ENCODE data around the gene SKAP1. TPM values are rescaled to one million over a fixed set of nuclear protein-coding genes. Genes with fewer than 3 reads are reported as not detected.

SKAP1 gene
- total RNA-seq, 3 donors from 2014 or later, result 2.2 to 3.2 (median 2.4) TPM

- no peak overlapping the region for H3K4me3 ChIP-seq
- intact Hi-C loops (cut with DNase I, micrococcal nuclease), result no loop called here
- ATAC-seq (no peak), DNase-seq (no peak)
- no peaks in the 10 kb centered on the region for H3K9me3 ChIP-seq
- no peaks in the 10 kb centered on the region for H3K4me1 ChIP-seq (ENCODE audit: low read depth)
- H3K36me3 ChIP-seq (ENCODE audit: low read depth), result no peaks in the 10 kb centered on the region
- TF ChIP-seq CTCF (IDR thresholded peaks at IDR 0.05), result no peak
These were observed 146.6 kb downstream of the SKAP1 start for GRCh38 chr17:48283411-48283810.

GRCh38 chr17:48282303-48282702 is 147.7 kb downstream of the SKAP1 start:
- intact Hi-C loops (cut with DNase I, micrococcal nuclease), result no loop called here
- H3K4me1 ChIP-seq (ENCODE audit: low read depth), result no peaks in the 10 kb centered on the region
- H3K9me3 ChIP-seq, result no peaks in the 10 kb centered on the region
- TF ChIP-seq CTCF (IDR thresholded peaks at IDR 0.05), result no peak
- no peak overlapping the region for H3K4me3 ChIP-seq
- no peak for ATAC-seq
- no peaks in the 10 kb centered on the region for H3K36me3 ChIP-seq (ENCODE audit: low read depth)
- DNase-seq, result no peak

- intact Hi-C loops (cut with DNase I, micrococcal nuclease), result no loop called here
- no peaks in the 10 kb centered on the region for H3K36me3 ChIP-seq (ENCODE audit: low read depth)
- DNase-seq (peak in 1 of 3 donors; percentile 50), ATAC-seq (peak; percentile 97)
- no peak for TF ChIP-seq CTCF (IDR thresholded peaks at IDR 0.05)
- no peaks in the 10 kb centered on the region for H3K9me3 ChIP-seq
- H3K4me1 ChIP-seq (ENCODE audit: low read depth), result no peaks in the 10 kb centered on the region
- H3K4me3 ChIP-seq, result no peak overlapping the region
These were observed 151.1 kb downstream of the SKAP1 start for GRCh38 chr17:48278760-48279491.

GRCh38 chr17:48276776-48277175 is 153.2 kb downstream of the SKAP1 start:
- DNase-seq (no peak), ATAC-seq (no peak)
- Histone ChIP-seq H3K4me3 (no peak overlapping the region), H3K9me3 (no peaks in the 10 kb centered on the region), H3K4me1 (ENCODE audit: low read depth) (no peaks in the 10 kb centered on the region), H3K36me3 (ENCODE audit: low read depth) (no peaks in the 10 kb centered on the region)
- intact Hi-C loops (cut with DNase I, micrococcal nuclease), result no loop called here
- no peak for TF ChIP-seq CTCF (IDR thresholded peaks at IDR 0.05)

- TF ChIP-seq CTCF (IDR thresholded peaks at IDR 0.05), result no peak
- no peaks in the 10 kb centered on the region for H3K4me1 ChIP-seq (ENCODE audit: low read depth)
- H3K36me3 ChIP-seq (ENCODE audit: low read depth), result no peaks in the 10 kb centered on the region
- H3K9me3 ChIP-seq, result no peaks in the 10 kb centered on the region
- ATAC-seq (no peak), DNase-seq (no peak)
- no peak overlapping the region for H3K4me3 ChIP-seq
- intact Hi-C loops (cut with DNase I, micrococcal nuclease), result no loop called here
These were observed 159.1 kb downstream of the SKAP1 start for GRCh38 chr17:48270899-48271298.

Measured in mucosa of descending colon (tissue), 3 donors.